Loucy (cell line): ENCODE results near the gene CD44.

ENCODE experiments used
- H2AFZ ChIP-seq: fragments of 200-600 bp; sonication (generic); 2 replicates; pipeline ENCODE4 v1.6.0; 2016; ENCODE audit warnings: antibody characterized with exemption, mild to moderate bottlenecking, low read length, moderate library complexity
- H3F3A ChIP-seq: fragments of 200-600 bp; 2 replicates; pipeline ENCODE4 v1.6.0; 2016; ENCODE audit warnings: antibody characterized with exemption, low read depth, mild to moderate bottlenecking
- H3K27me3 ChIP-seq: fragments of 200-600 bp; sonication (generic); 2 replicates; pipeline ENCODE4 v1.6.1; 2014; ENCODE audit warnings: low read length, mild to moderate bottlenecking; ENCODE audit not compliant: insufficient read depth, poor library complexity, severe bottlenecking
- H3K36me3 ChIP-seq: fragments of 200-600 bp; sonication (generic); 2 replicates; pipeline ENCODE4 v1.6.1; 2016; ENCODE audit warnings: low read length; ENCODE audit not compliant: insufficient read depth
- H3K4me1 ChIP-seq: fragments of 200-600 bp; sonication (generic); 2 replicates; pipeline ENCODE4 v1.5.1; 2014; ENCODE audit warnings: low read length, mild to moderate bottlenecking; ENCODE audit not compliant: insufficient read depth, poor library complexity, severe bottlenecking
- H3K4me2 ChIP-seq: fragments of 200-600 bp; sonication (generic); 2 replicates; pipeline ENCODE4 v1.6.0; 2014; ENCODE audit warnings: antibody characterized with exemption, low read length, low read depth, mild to moderate bottlenecking; ENCODE audit not compliant: poor library complexity, severe bottlenecking
- H3K4me3 ChIP-seq: fragments of 200-600 bp; sonication (generic); 2 replicates; pipeline ENCODE4 v1.5.1; 2014; ENCODE audit warnings: low read length, mild to moderate bottlenecking, mixed read lengths; ENCODE audit not compliant: poor library complexity, severe bottlenecking
- H3K79me2 ChIP-seq: fragments of 200-600 bp; sonication (generic); 2 replicates; pipeline ENCODE4 v1.6.1; 2014; ENCODE audit warnings: low read length; ENCODE audit not compliant: insufficient read depth
- H3K9ac ChIP-seq: fragments of 200-600 bp; sonication (generic); 2 replicates; pipeline ENCODE4 v1.6.0; 2014; ENCODE audit warnings: mild to moderate bottlenecking, low read depth, low read length, moderate library complexity; ENCODE audit not compliant: poor library complexity, severe bottlenecking
- H3K9me2 ChIP-seq: fragments of 200-600 bp; sonication (generic); replicated peaks from 2 replicates; pipeline ENCODE4 v1.6.1; 2016; ENCODE audit warnings: low read depth, low read length, mixed read lengths
- H3K9me3 ChIP-seq: fragments of 200-600 bp; sonication (generic); 2 replicates; pipeline ENCODE4 v1.6.1; 2014; ENCODE audit warnings: mild to moderate bottlenecking, antibody characterized with exemption, low read length, low read depth; ENCODE audit not compliant: insufficient read depth
- H4K20me1 ChIP-seq: fragments of 200-600 bp; sonication (generic); 2 replicates; pipeline ENCODE4 v1.6.0; 2014; ENCODE audit warnings: antibody characterized with exemption, low read length, mild to moderate bottlenecking; ENCODE audit not compliant: insufficient read depth, poor library complexity, severe bottlenecking
- CTCF ChIP-seq: fragments of 200-600 bp; sonication (generic); conservative IDR thresholded peaks from 2 replicates; pipeline ENCODE4 v1.5.1; 2014; ENCODE audit warnings: mild to moderate bottlenecking, antibody characterized with exemption, low read length
- EZH2phosphoT487 ChIP-seq: fragments of 200-600 bp; IDR thresholded peaks from 2 replicates; pipeline ENCODE4 v1.6.1; 2018; ENCODE audit warnings: antibody characterized with exemption, mild to moderate bottlenecking, moderate library complexity, borderline replicate concordance

The CD44 gene

GRCh38 chr11:35141571-35141971, 2.6 kb downstream of the CD44 start:
- H2AFZ ChIP-seq = no peak overlapping the region
- H3K4me1 ChIP-seq = peaks cover 86% of the 10 kb centered on the region
- H4K20me1 ChIP-seq = peaks cover 61% of the 10 kb centered on the region
- H3K4me3 ChIP-seq = peak overlapping the region; percentile 92
- no peaks in the 10 kb centered on the region for H3F3A ChIP-seq
- peak overlapping the region; percentile 99 for H3K9ac ChIP-seq
- no peaks in the 10 kb centered on the region for H3K36me3 ChIP-seq
- no peaks in the 10 kb centered on the region for H3K9me3 ChIP-seq
- H3K9me2 ChIP-seq = no peaks in the 10 kb centered on the region
- H3K27me3 ChIP-seq = no peaks in the 10 kb centered on the region
- TF ChIP-seq EZH2phosphoT487 (no peak), CTCF (no peak)
- H3K79me2 ChIP-seq = peaks cover 81% of the 10 kb centered on the region
- peak overlapping the region; percentile 97 for H3K4me2 ChIP-seq

- no peaks in the 10 kb centered on the region for H3F3A ChIP-seq
- H3K27me3 ChIP-seq = no peaks in the 10 kb centered on the region
- H3K4me1 ChIP-seq = peaks cover 87% of the 10 kb centered on the region
- H3K4me3 ChIP-seq = peak overlapping the region; percentile 92
- no peak overlapping the region for H2AFZ ChIP-seq
- peaks cover 71% of the 10 kb centered on the region for H4K20me1 ChIP-seq
- peak overlapping the region; percentile 99 for H3K9ac ChIP-seq
- H3K9me2 ChIP-seq = no peaks in the 10 kb centered on the region
- peak; percentile 51 for TF ChIP-seq CTCF
- TF ChIP-seq EZH2phosphoT487 = no peak
- no peaks in the 10 kb centered on the region for H3K9me3 ChIP-seq
- H3K79me2 ChIP-seq = peaks cover 91% of the 10 kb centered on the region
- no peaks in the 10 kb centered on the region for H3K36me3 ChIP-seq
- H3K4me2 ChIP-seq = peak overlapping the region; percentile 97
Measured at GRCh38 chr11:35142481-35143075, 3.6 kb downstream of the CD44 start.

GRCh38 chr11:35143297-35144135, 4.5 kb downstream of the CD44 start:
- Histone ChIP-seq H3K4me1 (peaks cover 85% of the 10 kb centered on the region), H3K4me2 (peak overlapping the region; percentile 97), H4K20me1 (peaks cover 78% of the 10 kb centered on the region)

More at GRCh38 chr11:35143297-35144135, 4.5 kb downstream of the CD44 start:
- Histone ChIP-seq H3F3A (no peaks in the 10 kb centered on the region), H3K27me3 (no peaks in the 10 kb centered on the region), H3K36me3 (no peaks in the 10 kb centered on the region), H3K4me3 (peak overlapping the region; percentile 92), H3K9me3 (no peaks in the 10 kb centered on the region), H3K9ac (peak overlapping the region; percentile 99), H2AFZ (no peak overlapping the region), H3K9me2 (no peaks in the 10 kb centered on the region), H3K79me2 (peaks cover 100% of the 10 kb centered on the region)
- TF ChIP-seq CTCF (no peak), EZH2phosphoT487 (no peak)
